ENCODE measurements around the gene DRAP1. TPM values are rescaled to one million over a fixed set of nuclear protein-coding genes. Genes with fewer than 3 reads are reported as not detected.

Gene DRAP1
- total and polyA plus RNA-seq, 9 of the 15 experiments (the other 6 are each of a cell fraction or from before 2014, with no cell fraction given): 9.6 to 200 (median 92.9) TPM

DNA sequence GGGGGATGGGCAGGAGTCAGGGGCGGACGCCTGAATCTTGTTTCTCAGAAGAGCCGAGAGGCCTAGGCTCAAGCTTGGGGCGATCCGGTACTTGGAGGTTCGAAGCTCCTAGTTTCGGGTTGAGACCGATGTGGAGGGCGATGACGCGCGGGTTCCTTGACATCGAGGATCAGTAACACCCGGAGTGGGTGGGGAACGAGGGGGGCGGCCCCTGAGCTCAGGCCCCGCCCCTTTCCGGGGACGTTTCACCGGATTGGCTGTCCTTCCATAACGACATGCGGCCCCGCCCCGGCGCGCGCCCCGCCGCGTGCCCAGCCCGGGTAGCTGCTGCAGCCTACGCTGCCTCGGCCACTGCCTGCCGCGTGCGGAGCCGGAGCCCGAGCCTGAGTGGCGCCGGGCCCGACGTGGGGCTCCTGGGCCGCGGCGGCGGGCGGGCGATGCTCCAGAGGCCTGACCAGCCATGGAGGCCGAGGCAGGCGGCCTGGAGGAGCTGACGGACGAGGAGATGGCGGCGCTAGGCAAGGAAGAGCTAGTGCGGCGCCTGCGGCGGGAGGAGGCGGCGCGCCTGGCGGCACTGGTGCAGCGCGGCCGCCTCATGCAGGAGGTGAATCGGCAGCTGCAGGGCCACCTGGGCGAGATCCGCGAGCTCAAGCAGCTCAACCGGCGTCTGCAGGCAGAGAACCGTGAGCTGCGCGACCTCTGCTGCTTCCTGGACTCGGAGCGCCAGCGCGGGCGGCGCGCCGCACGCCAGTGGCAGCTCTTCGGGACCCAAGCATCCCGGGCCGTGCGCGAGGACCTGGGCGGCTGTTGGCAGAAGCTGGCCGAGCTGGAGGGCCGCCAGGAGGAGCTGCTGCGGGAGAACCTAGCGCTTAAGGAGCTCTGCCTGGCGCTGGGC lies 28.7 kb upstream of the DRAP1 start, which contains the start of gene CCDC85B (continued):
- TF ChIP-seq FOXK1 (CRISPR knock-in tag; IDR thresholded peaks at IDR 0.05; ENCODE audit: borderline replicate concordance): no peak
- TF ChIP-seq OTX1 (CRISPR knock-in tag; IDR thresholded peaks at IDR 0.05): no peak
- TF ChIP-seq CCAR2 (IDR thresholded peaks at IDR 0.05; ENCODE audit: low read depth, low read length): no peak
- TF ChIP-seq FOXA3 (CRISPR knock-in tag; conservative IDR thresholded peaks at IDR 0.05 in 1 of 2, IDR thresholded peaks at IDR 0.05 in 1 of 2): no peak
- no peak for TF ChIP-seq EHMT2 (IDR thresholded peaks at IDR 0.05)
- TF ChIP-seq ZFP36 (IDR thresholded peaks at IDR 0.05; ENCODE audit: low read depth, low read length, partially characterized antibody): no peak
- TF ChIP-seq POLR2H (tag; IDR thresholded peaks at IDR 0.05; ENCODE audit: low read depth): peak; percentile 71
- TF ChIP-seq, protein P1, sequence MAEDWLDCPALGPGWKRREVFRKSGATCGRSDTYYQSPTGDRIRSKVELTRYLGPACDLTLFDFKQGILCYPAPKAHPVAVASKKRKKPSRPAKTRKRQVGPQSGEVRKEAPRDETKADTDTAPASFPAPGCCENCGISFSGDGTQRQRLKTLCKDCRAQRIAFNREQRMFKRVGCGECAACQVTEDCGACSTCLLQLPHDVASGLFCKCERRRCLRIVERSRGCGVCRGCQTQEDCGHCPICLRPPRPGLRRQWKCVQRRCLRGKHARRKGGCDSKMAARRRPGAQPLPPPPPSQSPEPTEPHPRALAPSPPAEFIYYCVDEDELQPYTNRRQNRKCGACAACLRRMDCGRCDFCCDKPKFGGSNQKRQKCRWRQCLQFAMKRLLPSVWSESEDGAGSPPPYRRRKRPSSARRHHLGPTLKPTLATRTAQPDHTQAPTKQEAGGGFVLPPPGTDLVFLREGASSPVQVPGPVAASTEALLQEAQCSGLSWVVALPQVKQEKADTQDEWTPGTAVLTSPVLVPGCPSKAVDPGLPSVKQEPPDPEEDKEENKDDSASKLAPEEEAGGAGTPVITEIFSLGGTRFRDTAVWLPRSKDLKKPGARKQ (CRISPR knock-in tag; IDR thresholded peaks at IDR 0.05): no peak
- no peak for TF ChIP-seq ELF1 (tag; IDR thresholded peaks at IDR 0.05)
- no peak for TF ChIP-seq ZNF354B (CRISPR knock-in tag; IDR thresholded peaks at IDR 0.05)
- TF ChIP-seq ZNF232 (CRISPR knock-in tag; IDR thresholded peaks at IDR 0.05): no peak
- no peak for TF ChIP-seq GTF2F1 (IDR thresholded peaks at IDR 0.05; ENCODE audit: low read depth, low read length)
- TF ChIP-seq, protein P2, sequence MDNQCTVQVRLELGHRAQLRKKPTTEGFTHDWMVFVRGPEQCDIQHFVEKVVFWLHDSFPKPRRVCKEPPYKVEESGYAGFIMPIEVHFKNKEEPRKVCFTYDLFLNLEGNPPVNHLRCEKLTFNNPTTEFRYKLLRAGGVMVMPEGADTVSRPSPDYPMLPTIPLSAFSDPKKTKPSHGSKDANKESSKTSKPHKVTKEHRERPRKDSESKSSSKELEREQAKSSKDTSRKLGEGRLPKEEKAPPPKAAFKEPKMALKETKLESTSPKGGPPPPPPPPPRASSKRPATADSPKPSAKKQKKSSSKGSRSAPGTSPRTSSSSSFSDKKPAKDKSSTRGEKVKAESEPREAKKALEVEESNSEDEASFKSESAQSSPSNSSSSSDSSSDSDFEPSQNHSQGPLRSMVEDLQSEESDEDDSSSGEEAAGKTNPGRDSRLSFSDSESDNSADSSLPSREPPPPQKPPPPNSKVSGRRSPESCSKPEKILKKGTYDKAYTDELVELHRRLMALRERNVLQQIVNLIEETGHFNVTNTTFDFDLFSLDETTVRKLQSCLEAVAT (IDR thresholded peaks at IDR 0.05): no peak
- TF ChIP-seq, protein P3, sequence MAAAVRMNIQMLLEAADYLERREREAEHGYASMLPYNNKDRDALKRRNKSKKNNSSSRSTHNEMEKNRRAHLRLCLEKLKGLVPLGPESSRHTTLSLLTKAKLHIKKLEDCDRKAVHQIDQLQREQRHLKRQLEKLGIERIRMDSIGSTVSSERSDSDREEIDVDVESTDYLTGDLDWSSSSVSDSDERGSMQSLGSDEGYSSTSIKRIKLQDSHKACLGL (CRISPR knock-in tag; IDR thresholded peaks at IDR 0.05; ENCODE audit: borderline replicate concordance, poor library complexity, severe bottlenecking): peak; percentile 55
- no peak for TF ChIP-seq BCL6 (CRISPR knock-in tag; IDR thresholded peaks at IDR 0.05)
- TF ChIP-seq ZNF586 (CRISPR knock-in tag; conservative IDR thresholded peaks at IDR 0.05): peak; percentile 57; the same call in 1 of the 2 replicates
- TF ChIP-seq, protein P4, sequence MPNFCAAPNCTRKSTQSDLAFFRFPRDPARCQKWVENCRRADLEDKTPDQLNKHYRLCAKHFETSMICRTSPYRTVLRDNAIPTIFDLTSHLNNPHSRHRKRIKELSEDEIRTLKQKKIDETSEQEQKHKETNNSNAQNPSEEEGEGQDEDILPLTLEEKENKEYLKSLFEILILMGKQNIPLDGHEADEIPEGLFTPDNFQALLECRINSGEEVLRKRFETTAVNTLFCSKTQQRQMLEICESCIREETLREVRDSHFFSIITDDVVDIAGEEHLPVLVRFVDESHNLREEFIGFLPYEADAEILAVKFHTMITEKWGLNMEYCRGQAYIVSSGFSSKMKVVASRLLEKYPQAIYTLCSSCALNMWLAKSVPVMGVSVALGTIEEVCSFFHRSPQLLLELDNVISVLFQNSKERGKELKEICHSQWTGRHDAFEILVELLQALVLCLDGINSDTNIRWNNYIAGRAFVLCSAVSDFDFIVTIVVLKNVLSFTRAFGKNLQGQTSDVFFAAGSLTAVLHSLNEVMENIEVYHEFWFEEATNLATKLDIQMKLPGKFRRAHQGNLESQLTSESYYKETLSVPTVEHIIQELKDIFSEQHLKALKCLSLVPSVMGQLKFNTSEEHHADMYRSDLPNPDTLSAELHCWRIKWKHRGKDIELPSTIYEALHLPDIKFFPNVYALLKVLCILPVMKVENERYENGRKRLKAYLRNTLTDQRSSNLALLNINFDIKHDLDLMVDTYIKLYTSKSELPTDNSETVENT (CRISPR knock-in tag; IDR thresholded peaks at IDR 0.05): peak; percentile 77
- TF ChIP-seq, protein P5, sequence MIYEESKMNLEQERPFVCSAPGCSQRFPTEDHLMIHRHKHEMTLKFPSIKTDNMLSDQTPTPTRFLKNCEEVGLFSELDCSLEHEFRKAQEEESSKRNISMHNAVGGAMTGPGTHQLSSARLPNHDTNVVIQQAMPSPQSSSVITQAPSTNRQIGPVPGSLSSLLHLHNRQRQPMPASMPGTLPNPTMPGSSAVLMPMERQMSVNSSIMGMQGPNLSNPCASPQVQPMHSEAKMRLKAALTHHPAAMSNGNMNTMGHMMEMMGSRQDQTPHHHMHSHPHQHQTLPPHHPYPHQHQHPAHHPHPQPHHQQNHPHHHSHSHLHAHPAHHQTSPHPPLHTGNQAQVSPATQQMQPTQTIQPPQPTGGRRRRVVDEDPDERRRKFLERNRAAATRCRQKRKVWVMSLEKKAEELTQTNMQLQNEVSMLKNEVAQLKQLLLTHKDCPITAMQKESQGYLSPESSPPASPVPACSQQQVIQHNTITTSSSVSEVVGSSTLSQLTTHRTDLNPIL (CRISPR knock-in tag; IDR thresholded peaks at IDR 0.05): no peak
